HG03039 (cell line): ENCODE results near the gene FAM193A.
"Not testable (repeated sequence)": the region's sequence is repeated elsewhere in the genome, so short reads cannot be mapped to it uniquely, and the experiment has no call there.

Source experiments
- ATAC-seq: cut with Tn5 transposase; IDR thresholded peaks from one replicate; pipeline ENCODE4 v1.9.1; 2021; ENCODE audit warnings: mild to moderate bottlenecking, moderate library complexity; ENCODE audit not compliant: unreplicated experiment

The FAM193A gene

GRCh38 chr4:2647403-2648158 lies 111.1 kb downstream of the FAM193A start:
- ATAC-seq = no peak

GRCh38 chr4:2648159-2648814 lies 111.8 kb downstream of the FAM193A start:
- ATAC-seq = no peak

- no peak for ATAC-seq
These were observed 113.2 kb downstream of the FAM193A start for GRCh38 chr4:2649604-2650114.

- no peak for ATAC-seq
These were observed 113.8 kb downstream of the FAM193A start for GRCh38 chr4:2650276-2650675.

GRCh38 chr4:2651546-2651945 lies 115.1 kb downstream of the FAM193A start:
- ATAC-seq = no peak

- no peak for ATAC-seq
These were observed 115.6 kb downstream of the FAM193A start for GRCh38 chr4:2651998-2652397.

GRCh38 chr4:2652415-2653160 lies 116.1 kb downstream of the FAM193A start:
- ATAC-seq = no peak

- ATAC-seq = no peak
These were observed 124.3 kb downstream of the FAM193A start for GRCh38 chr4:2660596-2661211.

- ATAC-seq = no peak
These were observed 126.2 kb downstream of the FAM193A start for GRCh38 chr4:2662598-2662997.

GRCh38 chr4:2663275-2663674 lies 126.8 kb downstream of the FAM193A start:
- ATAC-seq = no peak

GRCh38 chr4:2666722-2667247 lies 130.3 kb downstream of the FAM193A start:
- ATAC-seq = no peak

GRCh38 chr4:2667428-2667827 lies 131.0 kb downstream of the FAM193A start:
- no peak for ATAC-seq

GRCh38 chr4:2671267-2671895 lies 134.9 kb downstream of the FAM193A start:
- ATAC-seq = no peak

GRCh38 chr4:2672082-2672481 lies 135.6 kb downstream of the FAM193A start:
- ATAC-seq = no peak

GRCh38 chr4:2672700-2673099 lies 136.3 kb downstream of the FAM193A start:
- ATAC-seq = no peak

- no peak for ATAC-seq
These were observed 136.7 kb downstream of the FAM193A start for GRCh38 chr4:2673157-2673556.

GRCh38 chr4:2679762-2680161 lies 143.3 kb downstream of the FAM193A start:
- ATAC-seq = not testable (repeated sequence)

- no peak for ATAC-seq
These were observed 148.0 kb downstream of the FAM193A start for GRCh38 chr4:2684486-2684885.

- ATAC-seq = no peak
These were observed 149.1 kb downstream of the FAM193A start for GRCh38 chr4:2685541-2685940.
